Hepatic stellate cell (primary cell): ENCODE data around the gene ZIC1.

Experiments used
- DNase-seq: peaks from one replicate; pipeline ENCODE4 v3.0.0; 2011; ENCODE audit warnings: low spot score

ZIC1 gene

DNA sequence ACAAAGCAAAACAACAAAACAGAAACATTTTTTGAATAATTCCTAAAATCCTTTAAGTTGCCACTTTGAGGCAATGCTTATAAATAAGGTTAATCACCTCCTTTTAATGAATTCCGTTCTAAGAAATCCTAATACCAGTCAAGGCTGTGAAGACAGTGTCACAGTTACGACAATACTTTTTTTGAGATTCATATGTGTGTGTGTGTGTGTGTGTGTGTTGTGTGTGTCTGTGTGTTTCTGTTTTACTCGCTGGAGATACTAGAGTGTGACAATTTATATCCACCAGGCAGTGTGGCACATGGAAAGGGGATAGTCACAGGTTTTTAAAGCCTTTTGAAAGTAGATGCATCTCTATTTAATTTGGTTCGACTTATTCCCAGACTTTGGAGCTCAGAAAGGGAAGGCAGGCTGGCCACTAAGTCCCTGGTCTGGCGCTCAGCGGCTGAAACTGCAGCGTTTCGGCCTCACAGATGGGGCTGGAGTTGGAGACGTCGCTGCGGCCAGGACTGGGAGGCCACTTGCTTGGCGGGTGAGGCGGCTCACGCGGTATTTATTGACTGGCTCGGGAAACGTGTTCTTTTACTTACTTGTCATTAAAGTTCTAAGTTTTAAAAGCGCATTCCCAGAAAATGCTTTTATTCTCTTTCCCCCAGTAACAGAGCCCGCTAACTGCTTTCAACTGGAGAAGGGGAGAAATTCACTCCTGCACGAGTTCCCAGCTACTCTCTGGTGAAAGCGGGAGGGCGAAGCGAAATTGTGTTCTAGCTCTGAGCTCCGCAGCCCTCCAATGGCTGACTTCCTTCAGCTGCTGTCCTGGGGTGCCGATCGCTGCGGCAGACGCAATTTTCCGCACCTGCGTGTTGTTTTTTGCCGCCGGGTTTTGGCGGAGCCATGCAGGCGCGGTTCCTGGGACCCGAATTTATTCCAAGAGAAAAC is 13.7 kb downstream of the ZIC1 start:
- no peak for DNase-seq

DNA sequence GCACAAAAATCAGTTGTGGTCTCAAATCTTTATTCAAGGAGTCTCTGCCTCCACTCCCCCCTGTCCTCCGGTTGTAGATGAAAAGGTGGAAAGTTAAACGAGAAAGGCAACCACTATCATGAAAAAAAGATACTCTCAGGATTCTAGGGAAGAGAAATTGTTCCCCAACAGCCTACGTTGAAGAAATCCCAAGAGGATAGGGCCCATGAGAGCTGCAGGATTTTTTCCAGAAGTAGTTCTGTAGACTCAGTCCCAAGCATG is 14.3 kb downstream of the ZIC1 start:
- DNase-seq = no peak

DNA sequence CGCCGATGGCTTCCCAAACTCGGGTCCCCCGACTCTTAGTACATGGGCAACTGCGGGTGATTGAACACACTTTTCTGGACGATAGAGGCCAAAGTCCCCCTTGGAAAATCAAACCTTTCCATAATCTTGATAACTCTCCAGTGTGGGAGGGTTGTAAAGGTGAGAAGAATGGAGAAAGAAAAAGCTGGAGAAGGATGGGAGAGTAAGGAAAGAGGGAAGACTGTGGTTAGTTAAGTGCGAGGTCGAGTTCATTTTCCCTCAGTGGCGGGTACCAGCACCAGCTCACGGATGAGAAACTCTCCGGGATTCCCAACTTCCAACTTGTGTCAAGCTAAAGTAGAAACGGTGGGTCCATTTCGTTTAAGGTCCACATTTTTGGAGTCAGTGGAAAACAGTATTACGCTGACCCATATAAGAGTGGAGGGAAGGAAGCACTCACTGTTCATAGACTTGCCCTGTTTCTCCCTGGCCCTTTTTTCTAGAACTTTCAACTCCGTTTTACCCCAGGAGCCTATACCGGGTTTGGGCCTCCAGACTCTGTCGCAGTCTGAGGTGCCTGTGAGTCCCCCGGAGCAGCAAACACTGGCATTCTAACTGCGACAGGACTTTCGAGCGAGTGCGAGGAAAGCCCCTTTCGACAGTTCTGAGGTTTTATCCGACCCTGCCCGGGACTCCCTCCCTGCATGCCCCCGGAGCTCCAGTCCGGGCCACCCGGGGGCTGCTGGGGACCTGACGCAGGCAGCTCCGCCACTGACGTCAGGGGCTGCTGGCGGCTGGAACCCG is 14.8 kb downstream of the ZIC1 start:
- DNase-seq = no peak

GRCh38 chr3:147424581-147425387 is 15.6 kb downstream of the ZIC1 start:
- DNase-seq = no peak

GRCh38 chr3:147425388-147425850 is 16.3 kb downstream of the ZIC1 start:
- DNase-seq = no peak

- DNase-seq = no peak
Measured at GRCh38 chr3:147426931-147427330, 17.8 kb downstream of the ZIC1 start.

DNA sequence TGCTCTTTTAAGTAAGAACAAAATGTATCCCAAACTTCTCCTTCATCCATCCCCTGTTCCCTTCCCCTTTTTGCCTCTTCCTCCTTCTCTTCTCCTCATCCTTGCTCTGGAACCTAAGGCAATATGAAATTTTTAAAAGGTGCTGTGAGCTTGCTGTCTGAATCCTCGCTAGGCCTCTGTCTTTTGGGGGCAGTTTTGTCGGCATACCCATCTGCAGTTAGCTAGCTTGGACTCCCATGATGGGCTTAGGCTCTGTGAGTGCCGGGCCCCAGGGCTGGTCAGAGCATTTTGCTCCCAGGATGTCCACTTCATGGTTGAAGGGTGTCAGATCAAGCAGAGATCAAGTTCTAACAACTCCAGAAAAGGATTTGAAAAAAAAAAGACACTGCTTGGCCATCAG is 18.6 kb downstream of the ZIC1 start:
- no peak for DNase-seq

DNA sequence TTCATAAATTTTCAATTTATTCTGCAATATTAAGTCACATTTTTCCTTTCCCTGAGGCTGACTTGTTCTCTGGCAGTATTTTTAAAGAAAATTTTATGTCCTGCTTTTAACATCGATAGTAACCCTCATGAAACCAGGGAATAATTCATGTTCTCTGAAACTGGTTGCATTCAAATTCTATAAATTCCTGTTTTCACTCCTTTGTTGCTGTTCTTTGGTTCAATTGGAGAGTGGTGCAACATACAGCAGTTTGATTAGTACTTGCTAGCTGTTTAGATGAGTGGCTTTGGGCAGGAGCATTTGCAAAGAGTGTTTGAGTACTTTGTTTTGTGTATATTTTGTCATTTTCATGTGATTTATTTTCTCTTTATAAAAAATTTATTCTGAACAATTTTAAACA is 19.2 kb downstream of the ZIC1 start:
- no peak for DNase-seq

GRCh38 chr3:147428754-147429153 is 19.6 kb downstream of the ZIC1 start:
- DNase-seq = no peak

- DNase-seq = no peak
Measured at GRCh38 chr3:147431751-147432150, 22.6 kb downstream of the ZIC1 start.

DNA sequence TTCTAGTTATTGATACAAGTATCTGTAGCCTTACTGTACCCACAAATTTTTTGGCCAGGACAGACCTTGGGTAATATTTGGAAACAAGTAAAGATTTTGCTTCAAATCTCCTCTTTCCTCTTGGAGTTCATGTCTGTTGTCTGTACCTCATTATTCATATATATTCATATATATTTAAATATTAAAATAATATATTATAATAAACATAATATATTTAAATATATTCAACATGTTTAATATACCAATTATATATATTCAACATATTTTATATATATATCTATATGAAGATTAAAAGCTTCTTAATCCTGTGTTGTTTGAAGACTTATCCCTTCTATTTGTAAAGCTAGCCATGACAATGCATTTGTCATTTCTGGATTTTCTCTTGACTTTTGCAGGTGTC is 38.1 kb downstream of the ZIC1 start:
- DNase-seq = no peak

DNA sequence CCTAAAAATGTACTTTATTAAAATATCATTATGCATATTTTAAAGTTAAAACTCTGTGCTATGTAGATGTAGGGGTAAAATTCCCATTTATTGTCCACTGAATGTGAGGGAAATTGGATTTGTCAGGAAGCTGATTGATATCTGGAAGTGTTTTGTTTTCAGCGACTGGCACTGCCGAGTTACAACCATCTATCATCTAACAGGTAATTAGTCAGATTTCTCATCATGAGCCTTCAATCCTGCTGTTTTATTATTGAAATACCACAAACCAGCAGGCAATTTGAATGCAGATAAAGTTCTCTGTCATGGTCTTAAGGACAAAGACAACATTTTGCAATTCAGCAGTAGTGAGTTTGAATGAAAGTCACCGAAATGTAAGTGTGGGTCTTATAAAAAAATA is 40.5 kb downstream of the ZIC1 start:
- no peak for DNase-seq

DNA sequence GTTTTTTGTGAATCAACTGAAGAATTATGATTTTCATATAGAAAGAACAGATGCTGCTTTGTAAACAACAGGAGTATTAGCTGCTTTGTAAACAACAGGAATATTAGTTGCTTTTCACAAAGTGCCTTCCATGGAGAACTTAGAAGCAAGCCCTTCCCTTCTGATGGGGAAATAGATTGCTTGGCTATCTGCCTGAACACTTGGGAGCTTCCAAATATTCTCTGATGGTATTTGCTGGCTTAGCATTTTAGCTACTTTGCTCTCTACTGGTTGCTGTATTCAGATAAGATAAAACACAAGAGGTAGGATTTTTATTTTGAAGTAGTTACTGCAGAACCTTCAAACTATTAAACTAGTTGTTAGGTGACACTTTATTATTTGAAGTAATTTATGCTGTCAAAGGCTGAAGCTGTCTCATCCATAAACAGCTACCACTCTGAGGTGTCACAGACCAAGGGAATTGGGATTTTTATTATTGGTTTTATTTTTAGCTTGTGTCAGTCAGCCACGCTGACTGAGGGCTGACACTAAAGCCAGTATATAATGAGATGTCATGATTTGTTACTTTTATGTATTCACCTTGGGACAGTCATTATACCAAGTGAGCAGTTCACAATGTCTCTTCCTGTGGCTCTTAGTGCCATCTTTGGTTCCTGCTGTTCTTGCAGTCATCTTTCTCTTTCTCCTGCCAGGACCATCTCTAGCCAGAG is 50.0 kb downstream of the ZIC1 start:
- no peak for DNase-seq

DNA sequence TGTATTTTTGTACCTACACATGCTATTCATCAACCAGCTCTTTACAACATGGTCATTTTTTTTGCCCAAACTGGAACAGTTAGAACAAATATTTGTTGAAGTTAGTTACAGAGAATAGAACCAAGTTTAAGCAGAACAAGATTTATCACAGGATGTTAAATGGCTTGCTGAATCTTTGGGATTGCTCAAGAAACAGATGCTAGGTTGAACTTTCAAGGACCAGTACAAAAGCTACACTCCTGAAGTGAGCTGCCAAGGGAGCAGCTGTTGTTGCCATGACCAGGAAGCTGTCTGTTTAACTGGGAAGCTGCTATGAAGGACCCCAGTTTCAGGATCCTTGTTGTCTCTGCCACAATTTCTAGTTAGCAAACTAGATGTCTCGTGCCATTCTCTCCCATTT is 53.7 kb downstream of the ZIC1 start:
- DNase-seq = no peak
